ENCODE measurements around the gene LRRC74B. TPM values are rescaled to one million over a fixed set of nuclear protein-coding genes. Genes with fewer than 3 reads are reported as not detected.

LRRC74B gene
- total RNA-seq, 6 experiments from 2014 or later = not detected

DNA sequence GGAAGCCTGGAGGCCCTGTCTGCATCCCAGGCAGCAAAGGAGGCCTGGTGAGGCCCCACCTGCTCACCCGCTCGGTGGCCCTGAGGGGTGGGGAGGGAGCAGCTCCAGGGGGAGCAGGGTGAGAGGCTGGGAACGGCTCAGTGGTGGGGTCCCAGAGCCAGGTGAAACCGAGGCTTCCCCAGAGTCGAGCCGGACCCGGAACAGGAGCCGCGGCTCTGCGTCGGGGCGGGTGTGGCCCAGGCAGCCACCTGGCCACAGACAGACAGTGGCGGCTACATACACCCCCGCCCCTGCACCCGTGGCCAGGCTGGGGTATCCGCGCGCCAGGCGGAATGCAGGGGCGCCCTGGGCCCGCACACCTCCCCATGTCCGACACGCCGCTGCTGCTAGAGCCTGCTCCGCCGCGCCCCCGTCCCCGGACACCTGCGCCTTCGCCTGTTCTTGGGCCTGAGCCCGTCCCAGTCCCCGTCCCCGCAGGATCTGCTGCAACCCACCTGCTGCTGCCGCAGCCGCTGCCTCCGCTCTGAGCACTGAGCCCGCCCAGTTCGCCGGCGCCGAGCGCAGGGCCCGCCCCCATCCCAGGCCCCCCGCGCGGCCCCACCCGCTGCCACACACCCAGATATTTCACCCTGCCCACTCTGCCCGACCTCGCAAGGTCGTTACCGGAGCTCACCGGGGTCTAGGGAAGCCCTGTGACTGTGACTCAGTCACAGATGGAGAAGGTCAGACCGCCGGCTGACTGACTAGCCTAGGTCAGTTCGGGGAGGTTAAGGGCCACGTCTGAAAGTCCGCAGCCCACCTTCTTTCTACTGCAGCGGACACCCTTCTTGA is 13.5 kb upstream of the LRRC74B start, which contains the start of gene SLC7A4:
Gene SLC7A4, minus strand, starts transcription at position 525 of the 831 bp plus-strand sequence. CDS start 749 bp downstream, outside the sequence.
- no peaks in the 10 kb centered on the region for H3K27me3 ChIP-seq
- no peaks in the 10 kb centered on the region for H3K9me3 ChIP-seq
- no CpG with 5 or more reads among the region's 59 CpGs for WGBS (ENCODE audit: insufficient coverage, low coverage, low lambda C conversion rate, missing lambda C conversion rate)
- TF ChIP-seq, protein P1, sequence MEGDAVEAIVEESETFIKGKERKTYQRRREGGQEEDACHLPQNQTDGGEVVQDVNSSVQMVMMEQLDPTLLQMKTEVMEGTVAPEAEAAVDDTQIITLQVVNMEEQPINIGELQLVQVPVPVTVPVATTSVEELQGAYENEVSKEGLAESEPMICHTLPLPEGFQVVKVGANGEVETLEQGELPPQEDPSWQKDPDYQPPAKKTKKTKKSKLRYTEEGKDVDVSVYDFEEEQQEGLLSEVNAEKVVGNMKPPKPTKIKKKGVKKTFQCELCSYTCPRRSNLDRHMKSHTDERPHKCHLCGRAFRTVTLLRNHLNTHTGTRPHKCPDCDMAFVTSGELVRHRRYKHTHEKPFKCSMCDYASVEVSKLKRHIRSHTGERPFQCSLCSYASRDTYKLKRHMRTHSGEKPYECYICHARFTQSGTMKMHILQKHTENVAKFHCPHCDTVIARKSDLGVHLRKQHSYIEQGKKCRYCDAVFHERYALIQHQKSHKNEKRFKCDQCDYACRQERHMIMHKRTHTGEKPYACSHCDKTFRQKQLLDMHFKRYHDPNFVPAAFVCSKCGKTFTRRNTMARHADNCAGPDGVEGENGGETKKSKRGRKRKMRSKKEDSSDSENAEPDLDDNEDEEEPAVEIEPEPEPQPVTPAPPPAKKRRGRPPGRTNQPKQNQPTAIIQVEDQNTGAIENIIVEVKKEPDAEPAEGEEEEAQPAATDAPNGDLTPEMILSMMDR (IDR thresholded peaks at IDR 0.05) = no peak
- no peak for TF ChIP-seq POLR2A (IDR thresholded peaks at IDR 0.05)
- intact Hi-C loops (cut with DNase I) = no loop called here
- ATAC-seq = peak in 2 of 4 donors; percentile 14 to 20
- no peak for DNase-seq
- peak within 1 kb of the TSS in 1 of 3 donors; percentile 26 for H3K4me3 ChIP-seq
- H3K36me3 ChIP-seq = no peaks in the 10 kb centered on the region
- no peaks in the 10 kb centered on the region for H3K4me1 ChIP-seq
- H3K27ac ChIP-seq = no peak within 1 kb of the TSS

DNA sequence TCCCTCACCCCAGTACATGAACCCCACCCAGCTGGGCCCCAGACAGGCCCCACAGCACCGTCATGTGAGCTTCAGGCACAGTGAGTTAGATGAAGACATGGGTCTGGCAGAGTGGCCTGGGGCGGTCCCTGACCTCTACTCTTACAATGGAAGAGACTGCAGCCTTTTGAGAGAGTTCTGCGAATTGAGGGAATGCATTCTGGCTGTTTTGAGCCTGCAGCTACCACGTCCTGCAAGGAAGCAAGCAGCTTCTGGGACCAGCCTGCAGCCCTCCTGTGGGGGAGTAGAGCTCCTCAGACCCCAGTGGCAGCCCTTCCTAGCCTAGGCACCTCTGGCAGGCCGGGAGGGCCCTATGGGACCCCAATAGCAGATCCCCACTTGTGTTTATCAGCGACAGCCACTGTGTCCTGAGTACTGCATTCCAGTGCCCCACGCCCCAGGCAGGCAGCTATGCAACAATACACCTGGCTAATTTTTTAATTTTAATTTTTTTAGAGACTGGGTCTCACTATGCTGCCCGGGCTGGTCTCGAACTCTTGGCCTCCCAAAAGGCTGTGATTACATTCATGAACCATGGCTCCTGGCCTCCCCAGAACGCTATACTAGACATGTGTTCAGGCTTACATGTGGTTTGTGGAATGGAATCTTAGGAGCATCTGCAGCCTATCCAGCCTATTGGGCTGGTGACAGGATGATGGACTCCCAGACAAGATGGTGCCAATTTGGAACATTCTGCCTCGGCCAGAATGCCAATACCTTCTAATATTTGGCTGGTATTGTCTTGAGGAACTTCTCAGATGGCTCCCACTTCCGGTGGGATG is 12.7 kb upstream of the LRRC74B start:
- intact Hi-C loops (cut with DNase I) = no loop called here
- Histone ChIP-seq H3K27ac (no peak overlapping the region), H3K9me3 (no peaks in the 10 kb centered on the region), H3K27me3 (no peaks in the 10 kb centered on the region), H3K4me1 (no peaks in the 10 kb centered on the region), H3K36me3 (no peaks in the 10 kb centered on the region), H3K4me3 (no peak overlapping the region)
- DNase-seq (no peak), ATAC-seq (no peak)
- TF ChIP-seq, protein P1 (IDR thresholded peaks at IDR 0.05) = no peak
- no peak for TF ChIP-seq POLR2A (IDR thresholded peaks at IDR 0.05)
- WGBS (ENCODE audit: insufficient coverage, low coverage, low lambda C conversion rate, missing lambda C conversion rate) = 79% methylated on average over 8 of the region's 12 CpGs

DNA sequence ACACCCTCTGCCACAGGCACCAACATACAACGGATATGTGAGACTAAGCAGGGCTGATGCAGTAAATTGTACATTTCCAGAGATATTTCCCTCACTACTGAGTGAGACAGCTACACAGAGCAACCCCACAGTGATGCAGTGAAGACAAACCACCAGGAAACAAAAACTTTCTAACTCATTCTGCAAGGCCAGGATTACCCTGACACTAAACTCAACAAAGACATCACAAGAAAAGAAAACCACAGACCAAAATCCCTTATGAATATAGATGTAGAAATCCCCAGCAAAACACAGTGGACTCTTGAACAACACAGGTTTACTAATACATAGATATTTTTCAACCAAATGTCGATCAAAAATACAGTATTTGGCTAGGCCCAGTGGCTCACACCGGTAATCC is 11.9 kb upstream of the LRRC74B start:
- intact Hi-C loops (cut with DNase I) = no loop called here
- no peaks in the 10 kb centered on the region for H3K36me3 ChIP-seq
- DNase-seq (no peak), ATAC-seq (no peak)
- no peak for TF ChIP-seq POLR2A (IDR thresholded peaks at IDR 0.05)
- TF ChIP-seq, protein P1 (IDR thresholded peaks at IDR 0.05) = no peak
- H3K4me1 ChIP-seq = no peaks in the 10 kb centered on the region
- H3K27me3 ChIP-seq = no peaks in the 10 kb centered on the region
- no peak overlapping the region for H3K4me3 ChIP-seq
- no peak overlapping the region for H3K27ac ChIP-seq
- WGBS (ENCODE audit: insufficient coverage, low coverage, low lambda C conversion rate, missing lambda C conversion rate) = 87% methylated on average over 3 of the region's 3 CpGs
- H3K9me3 ChIP-seq = no peaks in the 10 kb centered on the region

DNA sequence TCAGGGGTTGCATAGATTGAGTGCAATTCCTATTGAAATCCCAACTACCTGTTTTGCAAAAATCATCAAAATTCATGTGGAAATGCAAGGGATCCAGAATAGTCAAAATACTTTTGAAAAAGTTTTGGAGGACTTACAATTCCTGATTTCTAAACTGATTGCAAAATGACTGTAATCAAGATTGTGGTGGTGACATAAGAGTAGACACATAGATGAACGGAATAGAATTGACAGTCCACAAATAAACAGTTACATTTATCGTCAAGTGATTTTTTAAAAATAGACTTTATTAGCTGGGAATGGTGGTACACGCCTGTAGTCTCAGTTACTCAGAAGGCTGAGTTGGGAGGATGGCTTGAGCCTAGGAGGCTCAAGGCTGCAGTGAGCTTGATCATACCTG is 10.8 kb upstream of the LRRC74B start:
- intact Hi-C loops (cut with DNase I) = no loop called here
- 78% methylated on average over 3 of the region's 3 CpGs for WGBS (ENCODE audit: insufficient coverage, low coverage, low lambda C conversion rate, missing lambda C conversion rate)
- no peak for ATAC-seq
- no peak overlapping the region for H3K4me3 ChIP-seq
- H3K36me3 ChIP-seq = no peaks in the 10 kb centered on the region
- H3K4me1 ChIP-seq = no peaks in the 10 kb centered on the region
- H3K27ac ChIP-seq = no peak overlapping the region
- H3K9me3 ChIP-seq = no peaks in the 10 kb centered on the region
- no peaks in the 10 kb centered on the region for H3K27me3 ChIP-seq
- TF ChIP-seq POLR2A (IDR thresholded peaks at IDR 0.05) = no peak
- TF ChIP-seq, protein P1 (IDR thresholded peaks at IDR 0.05) = no peak
- DNase-seq = no peak
